ENCODE results near the gene HECTD1.

GRCh38 chr14:31169877-31170276, 37.7 kb downstream of the HECTD1 start:
- TF ChIP-seq CTCF (conservative IDR thresholded peaks at IDR 0.05; ENCODE audit: low read depth, low read length), result no peak
- no peak for TF ChIP-seq EZH2 (IDR thresholded peaks at IDR 0.05; ENCODE audit: borderline replicate concordance, low read depth, low read length, poor library complexity, severe bottlenecking)
